SK-N-MC (cell line): ENCODE data around the gene SLC4A5.

ENCODE experiments used
- EZH2 ChIP-seq: fragments of 200-600 bp; sonication (generic); IDR thresholded peaks from one replicate; pipeline ENCODE4 v1.6.1; 2017; ENCODE audit warnings: antibody characterized with exemption
- POLR2AphosphoS5 ChIP-seq: IDR thresholded peaks from 2 replicates; pipeline ENCODE4 v1.6.1; 2012; ENCODE audit warnings: mild to moderate bottlenecking, low read depth, low read length, borderline replicate concordance

DNA sequence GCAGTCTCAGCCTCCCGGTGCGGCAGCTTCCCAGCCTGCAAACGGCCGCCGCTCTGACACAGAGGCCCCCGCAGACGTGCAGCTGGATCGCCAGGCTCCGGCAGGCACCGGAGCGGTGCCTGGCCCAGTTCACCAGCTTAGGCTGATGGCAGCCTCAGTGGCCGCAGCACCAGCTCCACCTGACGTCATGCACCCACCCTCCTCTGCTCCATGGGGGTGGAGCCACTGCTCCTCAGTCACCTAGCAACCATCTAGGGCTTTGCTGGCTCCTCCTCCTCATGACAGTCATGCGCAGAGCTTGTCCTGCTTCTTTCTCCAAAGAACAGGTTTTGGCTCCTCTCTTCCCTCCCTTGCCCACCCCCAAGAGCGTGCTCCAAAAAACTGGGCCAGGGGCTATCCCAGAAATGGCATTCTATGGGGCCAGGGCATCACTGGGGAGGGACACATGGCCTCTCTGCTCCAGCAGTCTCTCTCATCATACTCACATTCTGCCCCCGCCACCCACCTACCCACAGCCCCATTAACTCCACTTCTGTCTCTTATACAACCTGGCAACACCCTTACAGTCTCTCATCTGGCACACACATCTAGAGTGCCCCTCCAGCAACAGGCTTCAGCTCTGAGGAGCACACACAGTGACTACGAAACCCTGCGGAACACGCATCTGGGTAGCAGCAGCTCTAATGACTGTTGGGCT, 31.4 kb upstream of the SLC4A5 start:
- TF ChIP-seq EZH2: no peak
- TF ChIP-seq POLR2AphosphoS5: no peak
